Activated T-cell treated with anti-CD3 and anti-CD28 coated beads, Interleukin-2, amount 50 U/mL, for 48 hours (primary cell): ENCODE data around the gene CADM2.

Source experiments
- DNase-seq, 2 experiments: peaks; one replicate each; pipeline ENCODE4 v3.0.0-alpha.2; 2020

Gene CADM2

GRCh38 chr3:85208650-85209049 lies 249.9 kb downstream of the CADM2 start:
- no peak for DNase-seq

- no peak for DNase-seq
Observed at GRCh38 chr3:85210540-85210939, 251.8 kb downstream of the CADM2 start.

GRCh38 chr3:85228966-85229365 lies 270.2 kb downstream of the CADM2 start:
- DNase-seq = no peak

GRCh38 chr3:85244091-85244490 lies 285.3 kb downstream of the CADM2 start:
- no peak for DNase-seq

GRCh38 chr3:85244519-85244918 lies 285.7 kb downstream of the CADM2 start:
- DNase-seq = no peak

- DNase-seq = no peak
Observed at GRCh38 chr3:85251766-85252165, 293.0 kb downstream of the CADM2 start.

- no peak for DNase-seq
Observed at GRCh38 chr3:85252686-85253085, 293.9 kb downstream of the CADM2 start.

DNA sequence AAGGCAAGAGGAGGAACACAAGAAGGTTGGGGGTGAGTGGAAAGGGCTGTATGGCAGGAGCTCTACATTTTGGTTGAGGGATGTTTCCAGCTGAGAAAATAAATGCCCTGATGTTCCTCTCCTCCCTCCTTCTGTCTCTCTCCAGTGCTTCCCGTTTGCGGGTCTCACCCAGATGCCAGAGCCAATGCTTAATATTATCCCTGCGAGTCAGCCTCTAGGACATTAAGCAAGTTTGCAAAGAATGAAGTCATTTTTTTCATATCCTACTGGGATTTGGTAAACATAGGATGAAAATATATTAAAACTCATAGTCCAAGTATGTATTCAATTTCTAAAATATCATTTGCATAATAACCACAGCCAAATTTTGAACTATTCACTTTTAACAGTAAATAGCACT lies 295.9 kb downstream of the CADM2 start:
- no peak for DNase-seq

DNA sequence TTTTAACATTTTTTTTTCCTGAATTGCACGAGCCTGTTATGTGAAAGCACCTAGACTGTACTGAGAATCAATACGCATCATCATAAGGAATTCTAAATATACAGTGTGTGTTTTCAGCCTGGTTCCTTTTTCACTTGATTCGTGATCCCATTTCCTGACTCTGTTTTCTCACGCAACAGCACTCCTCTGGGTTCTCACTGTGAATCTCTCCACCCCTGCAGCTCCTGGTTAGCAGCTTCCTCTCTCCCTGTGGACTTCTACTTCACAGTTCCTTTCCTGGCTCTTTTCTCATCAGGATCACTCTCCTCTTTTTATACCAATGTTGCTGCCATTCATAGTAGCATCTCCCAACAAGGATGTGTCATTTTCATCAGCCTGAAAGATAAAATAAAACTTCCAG lies 297.2 kb downstream of the CADM2 start:
- DNase-seq = no peak

- no peak for DNase-seq
Observed at GRCh38 chr3:85258326-85258725, 299.5 kb downstream of the CADM2 start.

DNA sequence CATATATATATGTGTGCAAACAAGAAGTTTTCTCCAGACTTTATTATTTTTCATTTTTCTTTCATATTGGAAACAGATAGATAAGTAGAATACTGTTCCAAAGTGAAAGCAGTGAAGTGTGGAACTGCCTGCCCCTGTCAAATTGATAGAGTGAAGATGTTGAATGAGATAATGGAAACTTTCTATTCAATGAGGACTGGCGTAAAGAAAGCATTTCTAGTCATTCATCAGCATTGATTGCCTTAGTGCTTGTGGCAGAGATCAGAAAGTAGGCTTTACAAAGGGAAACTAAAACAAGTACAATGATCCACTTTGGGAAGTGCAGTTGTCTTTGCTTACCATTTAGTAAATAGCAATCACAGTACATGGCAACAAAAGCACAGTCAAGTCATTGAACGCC lies 300.0 kb downstream of the CADM2 start:
- DNase-seq = no peak

DNA sequence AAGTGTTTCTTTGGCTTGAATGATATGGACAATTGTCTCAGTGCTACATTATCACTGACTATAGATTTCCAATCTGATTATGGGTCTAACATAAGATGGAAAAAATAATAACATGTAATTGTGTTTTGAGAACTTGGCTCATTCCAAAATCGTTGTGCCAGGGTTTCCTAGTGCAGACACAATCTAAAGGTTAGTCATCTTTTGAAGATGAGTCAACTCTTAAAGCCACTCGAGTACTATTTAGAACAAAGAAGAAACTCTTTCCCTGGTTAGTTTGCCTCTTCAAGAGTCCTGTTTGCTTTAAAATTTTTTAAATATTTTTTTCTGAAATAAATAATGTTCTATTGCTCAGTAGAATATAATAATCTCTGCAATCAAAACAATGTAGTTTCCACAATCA lies 301.0 kb downstream of the CADM2 start:
- DNase-seq = no peak

GRCh38 chr3:85264381-85264780 lies 305.6 kb downstream of the CADM2 start:
- no peak for DNase-seq

GRCh38 chr3:85270488-85270887 lies 311.7 kb downstream of the CADM2 start:
- no peak for DNase-seq

GRCh38 chr3:85271911-85272310 lies 313.1 kb downstream of the CADM2 start:
- no peak for DNase-seq

GRCh38 chr3:85288257-85288656 lies 329.5 kb downstream of the CADM2 start:
- no peak for DNase-seq

GRCh38 chr3:85297291-85297690 lies 338.5 kb downstream of the CADM2 start:
- DNase-seq = no peak

GRCh38 chr3:85298032-85298431 lies 339.2 kb downstream of the CADM2 start:
- no peak for DNase-seq

- DNase-seq = no peak
Observed at GRCh38 chr3:85303156-85303555, 344.4 kb downstream of the CADM2 start.

- DNase-seq = no peak
Observed at GRCh38 chr3:85304360-85304964, 345.7 kb downstream of the CADM2 start.

DNA sequence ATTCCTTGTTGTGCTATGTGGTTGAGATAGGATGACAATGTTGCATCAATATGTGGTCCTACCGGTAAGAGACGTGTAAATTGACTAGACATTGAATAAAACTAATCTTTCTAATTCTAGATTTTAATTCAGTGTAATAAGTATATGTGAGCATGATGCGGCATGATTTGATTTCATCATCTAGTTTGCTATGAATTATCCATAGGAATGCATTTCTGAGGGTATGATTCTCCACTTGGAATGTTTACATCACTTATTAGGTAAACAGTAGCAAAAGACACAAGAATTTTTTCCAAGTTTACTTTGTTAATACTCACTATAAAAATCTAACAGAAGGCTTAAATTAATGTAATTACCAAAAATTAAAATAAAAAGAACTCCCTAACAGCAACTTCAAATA lies 353.5 kb downstream of the CADM2 start:
- DNase-seq = no peak

DNA sequence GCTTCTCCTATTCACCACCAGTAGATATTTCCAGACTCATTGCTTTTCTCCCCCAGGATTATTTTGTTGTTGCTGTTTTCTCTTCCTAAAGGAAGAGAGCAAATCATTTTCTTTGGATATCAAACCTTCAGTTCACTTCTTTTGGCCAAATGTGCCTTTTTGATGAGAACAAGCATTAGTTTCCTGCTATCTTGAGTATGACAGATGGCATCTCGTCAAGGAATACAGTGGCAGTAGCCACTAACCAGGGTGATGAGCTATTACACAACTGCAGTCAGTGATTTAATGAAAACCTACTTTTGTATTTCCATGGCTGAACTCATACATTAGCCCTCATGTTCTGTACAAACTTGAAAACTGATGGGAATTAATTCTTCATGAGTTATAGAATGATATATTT lies 354.6 kb downstream of the CADM2 start:
- DNase-seq = no peak

DNA sequence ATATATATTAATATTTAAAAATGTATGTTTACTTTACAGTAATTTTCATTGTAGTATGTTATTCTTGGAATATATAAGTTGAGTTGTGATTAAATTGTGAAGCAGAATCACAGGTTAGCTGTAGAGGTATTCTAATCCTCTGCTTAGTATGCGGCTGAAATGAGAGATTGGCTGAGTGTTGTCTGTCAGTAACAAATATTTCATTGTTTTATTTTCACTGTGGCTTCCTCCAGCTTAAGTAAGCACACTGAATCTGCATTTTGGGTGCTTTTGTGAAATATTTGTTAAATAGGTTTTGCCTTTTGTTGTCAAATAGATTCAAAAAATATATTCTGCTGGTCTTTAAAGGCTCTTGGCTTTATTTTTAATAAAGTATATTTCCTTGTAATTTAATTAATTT lies 357.5 kb downstream of the CADM2 start:
- no peak for DNase-seq

DNA sequence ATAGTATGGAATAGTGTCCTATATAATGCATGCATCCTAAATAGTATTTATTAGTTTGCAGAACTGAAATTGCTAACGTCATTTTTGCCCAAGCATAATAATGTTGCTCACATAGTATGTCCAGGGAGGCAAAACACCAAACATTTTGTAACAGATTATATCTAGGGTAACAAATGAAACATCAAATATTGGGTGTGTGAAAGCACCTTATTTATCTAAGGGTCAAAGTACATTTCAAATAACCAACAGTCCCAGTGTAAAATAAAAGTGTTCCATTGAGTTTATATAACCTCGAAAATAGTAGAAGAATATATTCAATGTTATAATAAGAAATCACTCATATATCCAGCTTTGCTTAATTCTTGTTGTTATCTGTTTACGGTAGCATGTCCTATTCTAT lies 363.1 kb downstream of the CADM2 start:
- DNase-seq = no peak

DNA sequence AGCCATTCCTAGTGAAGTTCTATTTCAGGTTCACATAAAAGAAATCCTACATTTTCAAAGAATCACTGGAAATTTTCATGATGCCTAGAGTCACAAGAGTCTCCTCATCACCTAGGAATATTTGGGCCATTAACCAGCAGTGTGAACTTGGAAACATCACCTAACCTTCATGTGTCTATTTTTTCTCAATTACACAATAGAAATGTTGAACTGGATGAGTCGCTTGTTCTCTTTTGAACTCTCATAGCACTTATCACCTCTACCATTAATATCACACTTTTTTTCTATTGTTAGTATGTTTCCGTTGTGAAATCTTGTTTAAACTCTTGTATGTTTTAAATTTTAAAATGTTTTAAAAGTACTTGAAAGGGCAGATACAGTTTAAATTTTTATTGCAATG lies 371.3 kb downstream of the CADM2 start:
- DNase-seq = no peak

DNA sequence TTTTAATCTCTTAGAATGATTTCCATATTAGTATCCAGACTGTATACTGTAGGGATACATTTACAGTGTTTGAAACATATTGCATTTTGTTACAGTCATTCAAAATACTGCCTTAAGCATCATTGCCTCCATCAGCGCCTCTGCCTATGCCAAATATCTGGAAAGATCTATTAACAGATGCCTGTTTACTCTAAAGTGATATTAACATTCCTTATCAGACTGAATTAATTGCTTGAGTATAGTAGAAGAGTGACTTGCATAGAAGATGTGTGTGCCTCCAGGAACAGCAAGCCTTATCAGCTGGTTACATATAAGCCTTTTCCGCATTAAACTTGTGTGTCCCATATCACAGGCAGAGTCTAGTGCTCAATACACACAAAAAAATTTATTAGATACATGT lies 379.1 kb downstream of the CADM2 start:
- no peak for DNase-seq
